GM12891 (cell line): ENCODE results near the gene DUSP23.

Source experiments
- POLR2A ChIP-seq: IDR thresholded peaks from 2 replicates; pipeline ENCODE4 v1.6.1; 2011; ENCODE audit warnings: low read depth, low read length, control low read depth
- POLR2AphosphoS5 ChIP-seq: IDR thresholded peaks from 2 replicates; pipeline ENCODE4 v1.6.1; 2011; ENCODE audit warnings: low read depth, low read length, control low read depth
- TAF1 ChIP-seq: IDR thresholded peaks from 2 replicates; pipeline ENCODE4 v1.6.1; 2011; ENCODE audit warnings: low read depth, low read length, control low read depth

- TF ChIP-seq POLR2AphosphoS5 (no peak), POLR2A (no peak), TAF1 (no peak)
These were observed 50.8 kb downstream of the DUSP23 start for GRCh38 chr1:159831412-159832141.
